ENCODE data around the gene ARMC2.

DNA sequence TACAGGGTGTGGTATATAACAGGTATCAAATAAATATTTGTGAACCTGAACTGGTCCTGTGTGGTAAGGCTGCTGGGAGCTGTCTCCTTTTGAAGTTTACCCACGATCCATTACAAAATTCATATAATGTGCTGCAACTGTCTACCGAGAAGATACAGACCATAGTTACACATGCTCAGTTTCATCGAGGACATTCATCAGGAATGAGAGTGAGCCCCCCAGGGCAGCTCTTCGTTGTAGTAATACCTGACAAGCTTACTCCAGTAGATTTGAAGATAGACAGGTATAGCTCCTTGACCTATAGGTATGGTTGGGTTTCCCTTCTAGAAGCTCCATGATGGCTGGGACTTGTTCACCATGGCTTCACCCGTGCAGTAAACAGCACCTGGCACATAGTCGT, 25.7 kb downstream of the ARMC2 start:
- TF ChIP-seq, protein P1, sequence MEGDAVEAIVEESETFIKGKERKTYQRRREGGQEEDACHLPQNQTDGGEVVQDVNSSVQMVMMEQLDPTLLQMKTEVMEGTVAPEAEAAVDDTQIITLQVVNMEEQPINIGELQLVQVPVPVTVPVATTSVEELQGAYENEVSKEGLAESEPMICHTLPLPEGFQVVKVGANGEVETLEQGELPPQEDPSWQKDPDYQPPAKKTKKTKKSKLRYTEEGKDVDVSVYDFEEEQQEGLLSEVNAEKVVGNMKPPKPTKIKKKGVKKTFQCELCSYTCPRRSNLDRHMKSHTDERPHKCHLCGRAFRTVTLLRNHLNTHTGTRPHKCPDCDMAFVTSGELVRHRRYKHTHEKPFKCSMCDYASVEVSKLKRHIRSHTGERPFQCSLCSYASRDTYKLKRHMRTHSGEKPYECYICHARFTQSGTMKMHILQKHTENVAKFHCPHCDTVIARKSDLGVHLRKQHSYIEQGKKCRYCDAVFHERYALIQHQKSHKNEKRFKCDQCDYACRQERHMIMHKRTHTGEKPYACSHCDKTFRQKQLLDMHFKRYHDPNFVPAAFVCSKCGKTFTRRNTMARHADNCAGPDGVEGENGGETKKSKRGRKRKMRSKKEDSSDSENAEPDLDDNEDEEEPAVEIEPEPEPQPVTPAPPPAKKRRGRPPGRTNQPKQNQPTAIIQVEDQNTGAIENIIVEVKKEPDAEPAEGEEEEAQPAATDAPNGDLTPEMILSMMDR (IDR thresholded peaks at IDR 0.05; ENCODE audit: insufficient read depth, low read length, poor library complexity, severe bottlenecking) = no peak
- TF ChIP-seq EZH2phosphoT487 (conservative IDR thresholded peaks at IDR 0.05; ENCODE audit: low read length) = no peak
